GM12878 (cell line): ENCODE data around the gene ZNF444. TPM values are rescaled to one million over a fixed set of nuclear protein-coding genes. Genes with fewer than 3 reads are reported as not detected.
A peak's percentile ranks its signal among the peaks of the same experiment; 100 is the strongest.

Experiments used
- ASH2L ChIP-seq: fragments of 300-600, 200-600 bp; sonication (generic); IDR thresholded peaks from 2 replicates; pipeline ENCODE4 v1.6.1; 2017; ENCODE audit warnings: low read depth, mild to moderate bottlenecking, borderline replicate concordance
- CBFB ChIP-seq: IDR thresholded peaks from 2 replicates; pipeline ENCODE4 v1.6.1; 2016; ENCODE audit warnings: antibody characterized with exemption, low read depth
- E2F8 ChIP-seq: fragments of 450-650 bp; IDR thresholded peaks from 2 replicates; pipeline ENCODE4 v1.6.1; 2018; ENCODE audit warnings: mild to moderate bottlenecking, low read depth, moderate library complexity; ENCODE audit not compliant: partially characterized antibody
- FOS ChIP-seq: IDR thresholded peaks from 3 replicates; pipeline ENCODE4 v1.6.1; 2011; ENCODE audit warnings: borderline replicate concordance; ENCODE audit not compliant: insufficient read length; ENCODE audit errors: extremely low read depth
- HSF1 ChIP-seq: fragments of 150-350 bp; IDR thresholded peaks from 2 replicates; pipeline ENCODE4 v1.6.1; 2014; ENCODE audit warnings: mild to moderate bottlenecking, low read depth, low read length
- JUND ChIP-seq: IDR thresholded peaks from 2 replicates; pipeline ENCODE4 v1.6.1; 2012; ENCODE audit warnings: low read depth, mild to moderate bottlenecking, low read length, improper control_type of control experiment, moderate library complexity
- MEF2A ChIP-seq: IDR thresholded peaks from 2 replicates; pipeline ENCODE4 v1.6.1; 2011; ENCODE audit warnings: low read depth, mild to moderate bottlenecking, low read length, moderate library complexity; ENCODE audit not compliant: insufficient read depth
- PAX5 ChIP-seq: IDR thresholded peaks from 2 replicates; pipeline ENCODE4 v1.6.1; 2011; ENCODE audit warnings: low read depth, low read length, borderline replicate concordance
- RELB ChIP-seq: fragments of 450-650 bp; IDR thresholded peaks from 2 replicates; pipeline ENCODE4 v1.6.1; 2017; ENCODE audit warnings: low read depth, mild to moderate bottlenecking, moderate library complexity
- REST ChIP-seq: IDR thresholded peaks from 2 replicates; pipeline ENCODE4 v1.6.1; 2012; ENCODE audit warnings: mild to moderate bottlenecking, low read depth, low read length
- RFX5 ChIP-seq: IDR thresholded peaks from 2 replicates; pipeline ENCODE4 v1.6.1; 2011; ENCODE audit warnings: low read depth, low read length, improper control_type of control experiment
- SIX5 ChIP-seq: IDR thresholded peaks from 2 replicates; pipeline ENCODE4 v1.6.1; 2011; ENCODE audit warnings: mild to moderate bottlenecking, low read depth, low read length, moderate library complexity; ENCODE audit not compliant: severe bottlenecking
- SMARCA5 ChIP-seq: fragments of 450-650 bp; IDR thresholded peaks from 2 replicates; pipeline ENCODE4 v1.6.1; 2017; ENCODE audit warnings: mild to moderate bottlenecking
- SRF ChIP-seq, 2 experiments: IDR thresholded peaks; 2 replicates each; pipeline ENCODE4 v1.6.1; 2011; ENCODE audit warnings: low read depth in 2 of 2, low read length in 2 of 2, mild to moderate bottlenecking in 1 of 2, moderate library complexity in 1 of 2
- STAT1 ChIP-seq: fragments of 450-650 bp; conservative IDR thresholded peaks from 2 replicates; pipeline ENCODE4 v1.6.1; 2014; ENCODE audit warnings: antibody characterized with exemption, mild to moderate bottlenecking
- SUPT20H ChIP-seq: IDR thresholded peaks from 2 replicates; pipeline ENCODE4 v1.6.1; 2011; ENCODE audit warnings: low read depth, mild to moderate bottlenecking, low read length, moderate library complexity, borderline replicate concordance; ENCODE audit not compliant: control insufficient read depth
- YBX1 ChIP-seq: fragments of 450-650 bp; IDR thresholded peaks from 2 replicates; pipeline ENCODE4 v1.6.1; 2016; ENCODE audit warnings: antibody characterized with exemption
- ZBED1 ChIP-seq: IDR thresholded peaks from 2 replicates; pipeline ENCODE4 v1.6.1; 2016; ENCODE audit warnings: borderline replicate concordance
- ZNF274 ChIP-seq: IDR thresholded peaks from one replicate; pipeline ENCODE4 v1.8.0; 2011; ENCODE audit not compliant: insufficient read length, insufficient read depth
- polyA plus RNA-seq, 11 experiments: library from polyadenylated mRNA; depleted of rRNA in 4 of 11; unstranded in 6 of 11; stranded (reverse) in 5 of 11; fragments of >200 nt; fragmentation: Nextera tagmentation in 4 of 11; fragmentation: Illumina TruSeq in 1 of 11; extraction: Ambion mirVana in 4 of 11; extraction: Trizol in 1 of 11; gene quantifications; 1 replicate in 1 of 11; 2 replicates in 10 of 11; pipeline versions ENCODE4 v1.2.1 to v1.2.3, GENCODE V29; 2011 to 2016; ENCODE audit warnings: inconsistent platforms in 2 of 11, missing spikeins in 2 of 11, low read depth in 1 of 11
- total RNA-seq, 4 experiments: library from RNA; depleted of rRNA in 3 of 4; stranded (reverse); fragments of >200 nt in 3 of 4; fragmentation: Illumina TruSeq in 1 of 4; extraction: Trizol in 1 of 4; gene quantifications; 2 replicates each; pipeline versions ENCODE4 v1.2.1 to v1.2.3, GENCODE V29; 2013 to 2021

Gene ZNF444
- total and polyA plus RNA-seq, 10 of the 15 experiments (the other 5 are each of a cell fraction or from before 2014, with no cell fraction given) = 0.45 to 28.2 (median 11.6) TPM

- TF ChIP-seq ZNF274 = no peak
- TF ChIP-seq YBX1 = no peak
- peak; percentile 38 for TF ChIP-seq SIX5
- TF ChIP-seq FOS = no peak
- no peak for TF ChIP-seq JUND
- TF ChIP-seq SUPT20H = no peak
- peak; percentile 48; the same call in 1 of the 2 replicates for TF ChIP-seq STAT1
- TF ChIP-seq SRF (IDR thresholded peaks at IDR 0.05; ENCODE audit: low read depth in 2 of 2, low read length in 2 of 2) = peak; percentile 49 to 55; a peak in 2 of 4 replicates
- TF ChIP-seq RFX5 = no peak
- TF ChIP-seq SMARCA5 = no peak
- no peak for TF ChIP-seq HSF1
- TF ChIP-seq RELB = peak; percentile 30
- peak; percentile 53; the same call in 1 of the 2 replicates for TF ChIP-seq CBFB
- no peak for TF ChIP-seq MEF2A
- no peak for TF ChIP-seq E2F8
- no peak for TF ChIP-seq PAX5
- TF ChIP-seq ASH2L = no peak
- TF ChIP-seq ZBED1 = no peak
- TF ChIP-seq REST = no peak
These were observed 19.6 kb upstream of the ZNF444 start, which contains the start of gene ZNF787 (continued) for GRCh38 chr19:56121180-56122167.
